ENCODE data around the gene FFAR1.
"Not testable (repeated sequence)": the region's sequence is repeated elsewhere in the genome, so short reads cannot be mapped to it uniquely, and the experiment has no call there.

The FFAR1 gene

GRCh38 chr19:35341565-35342225 lies 6.0 kb upstream of the FFAR1 start:
- DNase-seq (ENCODE audit: low read depth in 2 of 2) = no peak

DNA sequence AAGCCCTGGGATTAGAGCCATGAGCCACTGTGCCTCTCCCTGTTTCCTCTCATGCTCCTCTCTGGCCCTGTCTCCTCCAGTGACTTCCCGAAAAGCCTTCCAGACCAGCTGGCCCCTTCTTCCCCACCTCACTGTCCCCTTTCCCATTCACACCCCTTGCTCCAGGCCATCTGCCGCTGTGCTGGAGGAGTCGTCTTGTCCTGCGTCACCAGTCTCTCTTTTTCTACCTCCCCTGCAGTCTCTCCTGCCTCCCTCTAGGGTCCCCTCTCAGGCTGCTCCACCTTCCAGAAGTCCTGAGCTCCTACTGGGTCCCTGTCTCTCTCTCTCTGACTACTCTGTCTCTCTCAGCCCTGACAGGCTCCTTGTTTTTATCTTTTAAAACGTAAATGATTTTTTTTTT lies 5.3 kb upstream of the FFAR1 start:
- DNase-seq (ENCODE audit: low read depth in 2 of 2) = no peak

DNA sequence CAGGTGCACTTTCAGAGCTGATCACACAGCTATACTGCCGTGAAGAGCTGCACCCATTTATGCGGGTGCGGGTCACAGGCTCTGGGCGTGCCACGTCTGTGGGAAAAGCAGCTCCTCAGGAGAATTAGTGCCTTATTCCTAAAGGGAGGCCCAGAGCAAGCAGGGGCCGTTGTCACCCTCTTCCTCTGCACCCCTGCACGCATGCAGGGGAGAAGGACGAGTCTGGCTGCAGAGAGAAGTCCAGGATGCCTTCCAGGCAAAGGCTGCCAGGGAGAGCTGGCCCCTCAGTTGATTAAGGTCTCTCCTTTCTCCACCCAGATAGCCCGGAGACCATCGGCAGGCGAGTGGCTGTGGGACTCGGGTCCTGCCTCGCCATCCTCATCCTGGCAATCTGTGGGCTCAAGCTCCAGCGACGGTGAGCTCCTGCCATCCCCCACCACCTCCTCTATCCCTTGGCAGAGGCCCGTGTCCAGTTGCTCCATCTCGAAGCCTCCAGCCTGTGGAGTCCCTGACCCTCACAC lies 3.1 kb upstream of the FFAR1 start:
- DNase-seq (ENCODE audit: low read depth in 2 of 2) = no peak

DNA sequence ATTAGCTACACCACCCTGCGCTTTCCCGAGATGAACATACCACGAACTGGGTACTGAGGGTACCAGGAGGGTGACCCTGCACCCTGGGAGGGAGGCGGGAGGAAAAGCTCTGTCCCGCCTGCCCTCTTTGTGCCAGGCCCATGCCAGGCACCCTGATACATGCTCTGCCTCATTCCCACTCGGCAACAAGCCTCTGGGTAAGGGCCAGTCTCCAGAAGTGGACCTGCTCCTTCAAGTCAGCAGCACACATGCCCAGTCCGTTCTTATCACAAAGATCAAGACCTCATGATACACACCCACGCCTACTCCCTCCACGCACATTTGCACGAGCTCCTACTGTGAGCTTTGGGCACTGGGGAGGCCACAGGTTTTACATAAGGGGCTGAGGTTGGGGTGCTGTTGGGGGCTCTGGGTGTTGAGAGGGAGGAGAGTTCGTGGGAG lies 2.0 kb upstream of the FFAR1 start:
- no peak for DNase-seq (ENCODE audit: low read depth in 2 of 2)

DNA sequence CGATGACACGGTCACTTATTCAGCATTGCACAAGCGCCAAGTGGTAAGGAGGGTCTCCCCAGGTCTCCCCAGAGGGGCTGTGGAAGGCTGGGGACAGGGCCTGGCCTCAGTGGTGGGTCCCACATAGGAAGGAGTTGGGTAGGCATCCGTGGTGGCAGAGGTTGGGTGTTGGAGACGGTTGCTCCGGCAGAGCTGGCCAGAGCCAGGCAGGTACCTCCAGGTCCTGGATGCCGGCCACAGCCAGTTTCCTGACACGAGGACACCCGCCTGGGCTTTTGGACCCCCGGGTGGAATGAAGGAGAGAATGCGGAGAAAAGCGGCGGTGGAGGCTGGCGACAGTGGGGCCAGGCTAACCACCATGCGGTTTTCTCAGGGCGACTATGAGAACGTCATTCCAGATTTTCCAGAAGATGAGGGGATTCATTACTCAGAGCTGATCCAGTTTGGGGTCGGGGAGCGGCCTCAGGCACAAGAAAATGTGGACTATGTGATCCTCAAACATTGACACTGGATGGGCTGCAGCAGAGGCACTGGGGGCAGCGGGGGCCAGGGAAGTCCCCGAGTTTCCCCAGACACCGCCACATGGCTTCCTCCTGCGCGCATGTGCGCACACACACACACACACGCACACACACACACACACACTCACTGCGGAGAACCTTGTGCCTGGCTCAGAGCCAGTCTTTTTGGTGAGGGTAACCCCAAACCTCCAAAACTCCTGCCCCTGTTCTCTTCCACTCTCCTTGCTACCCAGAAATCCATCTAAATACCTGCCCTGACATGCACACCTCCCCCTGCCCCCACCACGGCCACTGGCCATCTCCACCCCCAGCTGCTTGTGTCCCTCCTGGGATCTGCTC lies 1.3 kb upstream of the FFAR1 start:
- DNase-seq (ENCODE audit: low read depth in 2 of 2) = peak; percentile 64 to 65

DNA sequence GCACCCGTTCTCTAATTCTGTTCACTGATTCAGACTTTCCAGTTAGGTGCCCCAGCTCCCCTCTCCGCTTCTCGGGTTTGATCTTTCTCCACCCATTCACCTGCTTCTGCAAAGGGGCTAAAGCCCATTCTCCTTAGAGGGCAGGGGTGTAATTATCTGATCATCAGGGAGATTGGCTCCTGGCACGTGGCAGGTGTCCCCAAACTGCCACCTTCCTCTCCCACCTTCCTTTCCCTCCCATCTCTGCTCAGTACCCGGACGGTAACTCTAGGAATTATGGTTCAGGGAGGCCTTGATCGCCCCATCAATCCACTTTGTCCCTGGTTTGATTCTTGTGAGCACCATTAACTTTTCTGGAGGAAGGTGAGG lies 212 bp downstream of the FFAR1 start:
- no peak for DNase-seq (ENCODE audit: low read depth in 2 of 2)

GRCh38 chr19:35348911-35349611 lies 1.4 kb downstream of the FFAR1 start:
- no peak for DNase-seq (ENCODE audit: low read depth in 2 of 2)

- DNase-seq (ENCODE audit: low read depth in 2 of 2) = no peak
Observed at GRCh38 chr19:35349614-35350521, 2.2 kb downstream of the FFAR1 start.

- DNase-seq (ENCODE audit: low read depth in 2 of 2) = no peak
Observed at GRCh38 chr19:35350591-35350990, 2.9 kb downstream of the FFAR1 start.

DNA sequence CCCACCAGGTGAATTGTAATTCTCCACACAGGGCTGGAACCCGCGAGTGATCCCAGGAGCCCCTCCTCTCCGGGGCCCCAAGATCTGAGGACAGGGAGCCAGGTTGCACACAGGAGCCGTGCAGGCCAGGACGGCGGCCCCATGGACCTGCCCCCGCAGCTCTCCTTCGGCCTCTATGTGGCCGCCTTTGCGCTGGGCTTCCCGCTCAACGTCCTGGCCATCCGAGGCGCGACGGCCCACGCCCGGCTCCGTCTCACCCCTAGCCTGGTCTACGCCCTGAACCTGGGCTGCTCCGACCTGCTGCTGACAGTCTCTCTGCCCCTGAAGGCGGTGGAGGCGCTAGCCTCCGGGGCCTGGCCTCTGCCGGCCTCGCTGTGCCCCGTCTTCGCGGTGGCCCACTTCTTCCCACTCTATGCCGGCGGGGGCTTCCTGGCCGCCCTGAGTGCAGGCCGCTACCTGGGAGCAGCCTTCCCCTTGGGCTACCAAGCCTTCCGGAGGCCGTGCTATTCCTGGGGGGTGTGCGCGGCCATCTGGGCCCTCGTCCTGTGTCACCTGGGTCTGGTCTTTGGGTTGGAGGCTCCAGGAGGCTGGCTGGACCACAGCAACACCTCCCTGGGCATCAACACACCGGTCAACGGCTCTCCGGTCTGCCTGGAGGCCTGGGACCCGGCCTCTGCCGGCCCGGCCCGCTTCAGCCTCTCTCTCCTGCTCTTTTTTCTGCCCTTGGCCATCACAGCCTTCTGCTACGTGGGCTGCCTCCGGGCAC lies 3.9 kb downstream of the FFAR1 start:
- DNase-seq (ENCODE audit: low read depth in 2 of 2) = no peak

DNA sequence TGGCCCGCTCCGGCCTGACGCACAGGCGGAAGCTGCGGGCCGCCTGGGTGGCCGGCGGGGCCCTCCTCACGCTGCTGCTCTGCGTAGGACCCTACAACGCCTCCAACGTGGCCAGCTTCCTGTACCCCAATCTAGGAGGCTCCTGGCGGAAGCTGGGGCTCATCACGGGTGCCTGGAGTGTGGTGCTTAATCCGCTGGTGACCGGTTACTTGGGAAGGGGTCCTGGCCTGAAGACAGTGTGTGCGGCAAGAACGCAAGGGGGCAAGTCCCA lies 4.4 kb downstream of the FFAR1 start:
- DNase-seq (ENCODE audit: low read depth in 2 of 2) = no peak

DNA sequence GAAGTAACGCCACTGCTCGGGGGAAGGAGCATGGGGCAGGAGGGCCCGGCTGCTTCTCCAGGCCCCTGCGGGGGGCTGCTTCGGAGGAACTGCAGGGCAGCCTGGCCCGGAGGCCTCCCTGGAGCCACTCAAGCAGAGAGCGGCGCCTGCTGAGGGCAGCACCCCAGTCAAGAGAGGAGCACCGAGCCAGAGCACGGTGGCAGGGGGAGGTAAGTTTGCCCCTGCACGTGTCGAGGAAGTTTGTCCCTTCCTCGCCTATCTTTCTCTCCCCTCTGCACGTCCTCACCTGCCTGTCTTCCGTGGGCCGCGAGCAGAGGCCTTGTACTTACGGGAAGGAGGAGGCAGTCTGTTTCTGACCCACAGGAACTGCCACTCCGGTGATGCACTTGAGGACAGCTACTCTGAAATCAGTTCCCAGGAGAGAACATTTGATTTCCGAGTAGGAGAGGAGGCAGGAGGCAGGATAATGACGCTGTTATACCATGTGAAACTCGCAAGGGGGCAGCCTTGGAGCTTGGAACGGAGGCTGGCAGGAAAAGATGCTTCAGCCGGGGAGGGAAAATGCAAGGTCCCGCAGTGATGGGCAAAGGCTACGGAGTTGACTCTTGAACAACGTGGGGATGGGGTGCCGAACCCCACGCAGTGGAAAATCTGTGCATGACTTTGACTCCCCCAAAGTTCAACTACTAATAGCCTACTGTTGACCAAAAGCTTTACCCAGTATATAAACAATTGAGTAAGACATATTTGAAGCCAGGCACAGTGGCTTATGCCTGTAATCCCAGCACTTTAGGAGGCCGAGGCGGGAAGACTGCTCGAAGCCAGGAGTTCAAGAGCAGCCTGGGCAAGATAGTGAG lies 5.0 kb downstream of the FFAR1 start:
- DNase-seq (ENCODE audit: low read depth in 2 of 2) = peak; percentile 61 to 65

DNA sequence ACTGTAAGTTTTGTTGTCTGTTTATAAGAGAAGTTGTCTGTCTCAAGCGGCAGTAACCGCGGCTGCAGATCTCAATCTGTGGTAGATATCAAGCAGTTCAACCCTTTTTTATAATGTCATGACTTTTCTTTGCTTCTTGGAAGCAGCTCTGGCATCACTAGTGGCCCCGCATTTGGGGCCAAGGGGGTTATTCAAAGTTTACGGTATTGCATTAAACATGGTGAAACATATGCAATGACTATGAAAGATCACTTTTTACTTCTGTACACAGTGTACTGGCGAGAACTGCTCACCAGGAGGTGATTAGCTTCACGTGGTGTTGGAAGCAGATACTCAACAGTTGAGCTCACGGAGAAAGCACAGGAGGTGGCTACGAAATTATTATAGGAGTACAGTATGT lies 5.9 kb downstream of the FFAR1 start:
- no peak for DNase-seq (ENCODE audit: low read depth in 2 of 2)

- DNase-seq (ENCODE audit: low read depth in 2 of 2) = no peak
Observed at GRCh38 chr19:35354898-35355297, 7.2 kb downstream of the FFAR1 start.

DNA sequence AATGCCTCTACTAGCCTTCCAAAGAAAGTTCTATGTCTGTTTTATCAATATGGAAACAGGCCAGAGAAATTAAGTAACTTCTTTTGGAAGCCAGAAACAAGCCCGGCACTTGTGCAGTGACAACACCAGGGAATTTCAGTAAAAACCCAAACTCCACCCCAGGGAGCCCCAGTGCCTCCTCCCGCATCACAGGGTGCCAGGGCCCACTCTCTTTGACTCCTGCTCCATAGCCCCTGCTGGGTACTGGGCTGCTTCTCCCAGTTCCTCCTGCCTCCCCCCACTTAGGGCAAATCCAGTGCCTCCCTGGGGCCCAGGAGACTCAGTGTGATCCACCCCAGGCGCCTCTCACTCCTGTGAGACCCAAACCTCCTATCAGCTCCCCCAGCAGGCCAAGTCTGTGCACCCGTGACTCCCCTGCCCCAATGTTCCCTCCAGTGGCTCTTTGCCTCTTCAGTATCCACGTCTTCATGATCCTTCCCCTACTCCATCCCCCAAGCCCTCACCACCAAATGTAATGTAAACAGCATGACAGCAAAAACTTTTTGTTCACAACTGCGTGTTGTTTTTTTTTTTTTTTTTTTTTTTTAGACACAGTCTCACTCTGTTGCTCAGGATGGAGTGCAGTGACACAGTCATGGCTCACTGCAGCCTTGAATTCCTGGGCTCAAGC lies 8.2 kb downstream of the FFAR1 start:
- DNase-seq (ENCODE audit: low read depth in 2 of 2) = no peak

GRCh38 chr19:35357867-35358573 lies 10.3 kb downstream of the FFAR1 start, which contains the start of gene FFAR3:
TSS of gene FFAR3 (plus strand) at chr19:35358460. CDS start at chr19:35358891, 431 bp downstream.
- DNase-seq (ENCODE audit: low read depth in 2 of 2) = no peak

DNA sequence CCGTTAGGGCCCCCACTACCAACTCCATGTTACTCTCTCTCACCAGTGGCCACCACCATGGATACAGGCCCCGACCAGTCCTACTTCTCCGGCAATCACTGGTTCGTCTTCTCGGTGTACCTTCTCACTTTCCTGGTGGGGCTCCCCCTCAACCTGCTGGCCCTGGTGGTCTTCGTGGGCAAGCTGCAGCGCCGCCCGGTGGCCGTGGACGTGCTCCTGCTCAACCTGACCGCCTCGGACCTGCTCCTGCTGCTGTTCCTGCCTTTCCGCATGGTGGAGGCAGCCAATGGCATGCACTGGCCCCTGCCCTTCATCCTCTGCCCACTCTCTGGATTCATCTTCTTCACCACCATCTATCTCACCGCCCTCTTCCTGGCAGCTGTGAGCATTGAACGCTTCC lies 11.1 kb downstream of the FFAR1 start:
- not testable (repeated sequence) for DNase-seq (ENCODE audit: low read depth in 2 of 2)

GRCh38 chr19:35359395-35359794 lies 11.7 kb downstream of the FFAR1 start:
- not testable (repeated sequence) for DNase-seq (ENCODE audit: low read depth in 2 of 2)

- DNase-seq (ENCODE audit: low read depth in 2 of 2) = not testable (repeated sequence)
Observed at GRCh38 chr19:35360081-35360480, 12.4 kb downstream of the FFAR1 start.
